DOHH2 (cell line): ENCODE results near the gene WASF2.

Experiments
- H3F3A ChIP-seq: fragments of 200-600 bp; sonication (generic), shearing (Covaris generic); 2 replicates; pipeline ENCODE4 v1.6.0; 2016; ENCODE audit warnings: antibody characterized with exemption, mild to moderate bottlenecking; ENCODE audit not compliant: control insufficient read depth, insufficient read depth
- H3K27ac ChIP-seq: fragments of 200-600 bp; sonication (generic); 2 replicates; pipeline ENCODE4 v1.5.1; 2014; ENCODE audit warnings: low read depth, mild to moderate bottlenecking, low read length, moderate library complexity
- H3K27me3 ChIP-seq: fragments of 200-600 bp; sonication (generic); 2 replicates; pipeline ENCODE4 v1.6.1; 2014; ENCODE audit warnings: mild to moderate bottlenecking, low read length, mixed read lengths; ENCODE audit not compliant: control insufficient read depth
- H3K36me3 ChIP-seq: fragments of 200-600 bp; sonication (generic); 2 replicates; pipeline ENCODE4 v1.6.1; 2014; ENCODE audit warnings: mild to moderate bottlenecking, low read length, moderate library complexity, mixed read lengths; ENCODE audit not compliant: control insufficient read depth
- H3K4me1 ChIP-seq: fragments of 200-600 bp; sonication (generic); 2 replicates; pipeline ENCODE4 v1.6.1; 2014; ENCODE audit warnings: mild to moderate bottlenecking, low read length, mixed read lengths; ENCODE audit not compliant: control insufficient read depth
- H3K4me2 ChIP-seq: fragments of 200-600 bp; sonication (generic); 2 replicates; pipeline ENCODE4 v1.6.0; 2014; ENCODE audit warnings: mild to moderate bottlenecking, low read length, moderate library complexity
- H3K4me3 ChIP-seq: fragments of 200-600 bp; sonication (generic); 2 replicates; pipeline ENCODE4 v1.5.1; 2014; ENCODE audit warnings: mild to moderate bottlenecking, low read length, mixed read lengths
- H3K79me2 ChIP-seq: fragments of 200-600 bp; sonication (generic); 2 replicates; pipeline ENCODE4 v1.6.1; 2014; ENCODE audit warnings: mild to moderate bottlenecking, low read length, mixed read lengths; ENCODE audit not compliant: control insufficient read depth
- H3K9me2 ChIP-seq: fragments of 200-600 bp; sonication (generic); replicated peaks from 2 replicates; pipeline ENCODE4 v1.6.1; 2014; ENCODE audit warnings: mild to moderate bottlenecking, low read length, mixed read lengths; ENCODE audit not compliant: control insufficient read depth
- H3K9me3 ChIP-seq: fragments of 200-600 bp; sonication (generic); 2 replicates; pipeline ENCODE4 v1.6.1; 2014; ENCODE audit warnings: antibody characterized with exemption, low read length, mixed read lengths; ENCODE audit not compliant: control insufficient read depth, insufficient read depth
- H4K20me1 ChIP-seq: fragments of 200-600 bp; sonication (generic); 2 replicates; pipeline ENCODE4 v1.6.0; 2014; ENCODE audit warnings: low read depth, mild to moderate bottlenecking, antibody characterized with exemption, low read length, moderate library complexity; ENCODE audit not compliant: control insufficient read depth, insufficient read depth
- CTCF ChIP-seq: fragments of 200-600 bp; sonication (generic); IDR thresholded peaks from one replicate; pipeline ENCODE4 v1.5.1; 2014; ENCODE audit warnings: antibody characterized with exemption, mild to moderate bottlenecking, low read depth, low read length; ENCODE audit not compliant: poor library complexity, severe bottlenecking
- EZH2phosphoT487 ChIP-seq: fragments of 200-600 bp; sonication (generic); IDR thresholded peaks from 2 replicates; pipeline ENCODE4 v1.6.1; 2017; ENCODE audit warnings: borderline replicate concordance, mild to moderate bottlenecking, antibody characterized with exemption, low read length, moderate library complexity, mixed read lengths

Gene WASF2

GRCh38 chr1:27521861-27522431 lies 32.0 kb upstream of the WASF2 start:
- Histone ChIP-seq H3K27ac (no peak overlapping the region), H3K79me2 (peaks cover 9% of the 10 kb centered on the region), H4K20me1 (no peaks in the 10 kb centered on the region), H3K9me2 (no peaks in the 10 kb centered on the region), H3K4me2 (no peak overlapping the region), H3K9me3 (no peaks in the 10 kb centered on the region), H3K27me3 (no peaks in the 10 kb centered on the region), H3K36me3 (no peaks in the 10 kb centered on the region), H3F3A (peaks cover 8% of the 10 kb centered on the region; the same call in 1 of the 2 replicates), H3K4me1 (peaks cover 45% of the 10 kb centered on the region), H3K4me3 (no peak overlapping the region)
- TF ChIP-seq EZH2phosphoT487: no peak
- TF ChIP-seq CTCF: no peak

- Histone ChIP-seq H3K36me3 (no peaks in the 10 kb centered on the region), H3K4me2 (no peak overlapping the region), H3K79me2 (peaks cover 4% of the 10 kb centered on the region), H3K27ac (no peak overlapping the region), H3K4me3 (no peak overlapping the region), H3F3A (peaks cover 5% of the 10 kb centered on the region; the same call in 1 of the 2 replicates), H3K9me2 (no peaks in the 10 kb centered on the region), H3K27me3 (no peaks in the 10 kb centered on the region), H4K20me1 (no peaks in the 10 kb centered on the region), H3K9me3 (no peaks in the 10 kb centered on the region), H3K4me1 (peaks cover 39% of the 10 kb centered on the region)
- TF ChIP-seq CTCF (no peak), EZH2phosphoT487 (no peak)
Observed at GRCh38 chr1:27521336-27521831, 31.4 kb upstream of the WASF2 start.

GRCh38 chr1:27520651-27521050 lies 30.7 kb upstream of the WASF2 start:
- H3F3A ChIP-seq: peaks cover 5% of the 10 kb centered on the region; the same call in 1 of the 2 replicates
- H3K27ac ChIP-seq: no peak overlapping the region
- H3K9me2 ChIP-seq: no peaks in the 10 kb centered on the region
- no peak overlapping the region for H3K4me2 ChIP-seq
- TF ChIP-seq EZH2phosphoT487 (no peak), CTCF (no peak)
- H3K4me1 ChIP-seq: peaks cover 32% of the 10 kb centered on the region
- no peaks in the 10 kb centered on the region for H3K9me3 ChIP-seq
- no peaks in the 10 kb centered on the region for H4K20me1 ChIP-seq
- no peaks in the 10 kb centered on the region for H3K36me3 ChIP-seq
- H3K4me3 ChIP-seq: no peak overlapping the region
- H3K27me3 ChIP-seq: no peaks in the 10 kb centered on the region
- H3K79me2 ChIP-seq: no peaks in the 10 kb centered on the region
